PC-9 (cell line): ENCODE measurements around the gene VAV2. TPM values are rescaled to one million over a fixed set of nuclear protein-coding genes. Genes with fewer than 3 reads are reported as not detected.

Experiments used
- BruUV-seq: library from RNA; stranded (reverse); fragments of 400-500 nt; replicated peaks from 2 replicates; lab custom pipeline; 2021; lab: Mats Ljungman, UMichigan
- CTCF ChIA-PET: fragments of 300-600 bp; sonication (Branson Sonifier 250); formaldehyde crosslinking; loops from one replicate; lab custom pipeline; 2022; ENCODE audit warnings: antibody characterized with exemption; lab: Charles Lee
- POLR2A ChIA-PET: fragments of 300-600 bp; sonication (Branson Sonifier 250); formaldehyde crosslinking; loops from one replicate; lab custom pipeline; 2022; ENCODE audit warnings: antibody characterized with exemption; ENCODE audit not compliant: unreplicated experiment; lab: Charles Lee
- DNase-seq, 2 experiments: peaks; one replicate each; pipeline versions ENCODE4 v3.0.0 to v3.0.0-alpha.2; 2015 to 2022; ENCODE audit warnings: mixed read lengths in 1 of 2
- H2AFZ ChIP-seq: fragments of 200-600 bp; sonication (generic); 2 replicates; pipeline ENCODE4 v1.8.1; 2017; ENCODE audit warnings: antibody characterized with exemption
- H3F3A ChIP-seq: fragments of 200-600 bp; sonication (generic); 2 replicates; pipeline ENCODE4 v1.8.1; 2017; ENCODE audit warnings: antibody characterized with exemption, mild to moderate bottlenecking, low read depth; ENCODE audit not compliant: insufficient read depth
- H3K27ac ChIP-seq: fragments of 200-600 bp; sonication (generic); 2 replicates; pipeline ENCODE4 v1.6.1; 2016; ENCODE audit warnings: mixed run types
- H3K27me3 ChIP-seq: fragments of 200-600 bp; sonication (generic); 2 replicates; pipeline ENCODE4 v1.6.1; 2016; ENCODE audit warnings: low read depth, mixed run types; ENCODE audit not compliant: insufficient read depth
- H3K36me3 ChIP-seq: fragments of 200-600 bp; sonication (generic); 2 replicates; pipeline ENCODE4 v1.6.1; 2016; ENCODE audit warnings: low read depth, mixed run types
- H3K4me1 ChIP-seq: fragments of 200-600 bp; sonication (generic); replicated peaks from 2 replicates; pipeline ENCODE4 v1.6.1; 2016; ENCODE audit warnings: mixed run types; ENCODE audit not compliant: insufficient read depth
- H3K4me2 ChIP-seq: fragments of 200-600 bp; sonication (generic); 2 replicates; pipeline ENCODE4 v1.6.1; 2017; ENCODE audit warnings: mixed run types
- H3K4me3 ChIP-seq: fragments of 200-600 bp; sonication (generic); 2 replicates; pipeline ENCODE4 v1.6.1; 2016; ENCODE audit warnings: mixed run types
- H3K79me2 ChIP-seq: fragments of 200-600 bp; sonication (generic); 2 replicates; pipeline ENCODE4 v1.6.1; 2017; ENCODE audit warnings: low read depth, mixed run types
- H3K9me2 ChIP-seq: fragments of 200-600 bp; sonication (generic); 2 replicates; pipeline ENCODE4 v1.8.1; 2017; ENCODE audit warnings: mild to moderate bottlenecking; ENCODE audit not compliant: insufficient read depth
- H3K9me3 ChIP-seq: fragments of 200-600 bp; sonication (generic); 2 replicates; pipeline ENCODE4 v1.8.1; 2016; ENCODE audit warnings: low read depth; ENCODE audit not compliant: insufficient read depth
- H4K20me1 ChIP-seq: fragments of 200-600 bp; sonication (generic); 2 replicates; pipeline ENCODE4 v1.8.1; 2017; ENCODE audit not compliant: insufficient read depth
- EZH2 ChIP-seq: fragments of 200-600 bp; sonication (generic); IDR thresholded peaks from 2 replicates; pipeline ENCODE4 v1.8.0; 2017; ENCODE audit warnings: antibody characterized with exemption, low read depth
- intact Hi-C: fragments of 100-400 bp; cut with micrococcal nuclease; formaldehyde crosslinking; loops from one replicate; pipeline ENCODE4 v1.10.0; 2022; ENCODE audit not compliant: unreplicated experiment
- total RNA-seq: library from RNA; stranded (reverse); gene quantifications from 2 replicates; pipeline ENCODE4 v1.2.3, GENCODE V29; 2021
- TF ChIP-seq, protein P1 (sequence below): fragments of 200-600 bp; sonication (generic); conservative IDR thresholded peaks from 2 replicates; pipeline ENCODE4 v1.6.1; 2017; ENCODE audit warnings: mixed run types, antibody characterized with exemption, mild to moderate bottlenecking, moderate library complexity

Gene VAV2
- total RNA-seq, 1 experiment from 2014 or later = 36.5 TPM

GRCh38 chr9:133970581-133971058 lies 21.5 kb downstream of the VAV2 start:
- H3K4me2 ChIP-seq = no peak overlapping the region
- BruUV-seq = no TSS peak
- no peak overlapping the region for H3K4me3 ChIP-seq
- peaks cover 11% of the 10 kb centered on the region; the same call in 1 of the 2 replicates for H3F3A ChIP-seq
- no peak overlapping the region for H3K27ac ChIP-seq
- POLR2A ChIA-PET = no interaction called here
- DNase-seq = no peak
- H3K9me3 ChIP-seq = no peaks in the 10 kb centered on the region
- no peaks in the 10 kb centered on the region for H3K9me2 ChIP-seq
- CTCF ChIA-PET = no interaction called here
- peaks cover 99% of the 10 kb centered on the region for H4K20me1 ChIP-seq
- TF ChIP-seq EZH2 = no peak
- TF ChIP-seq, protein P1, sequence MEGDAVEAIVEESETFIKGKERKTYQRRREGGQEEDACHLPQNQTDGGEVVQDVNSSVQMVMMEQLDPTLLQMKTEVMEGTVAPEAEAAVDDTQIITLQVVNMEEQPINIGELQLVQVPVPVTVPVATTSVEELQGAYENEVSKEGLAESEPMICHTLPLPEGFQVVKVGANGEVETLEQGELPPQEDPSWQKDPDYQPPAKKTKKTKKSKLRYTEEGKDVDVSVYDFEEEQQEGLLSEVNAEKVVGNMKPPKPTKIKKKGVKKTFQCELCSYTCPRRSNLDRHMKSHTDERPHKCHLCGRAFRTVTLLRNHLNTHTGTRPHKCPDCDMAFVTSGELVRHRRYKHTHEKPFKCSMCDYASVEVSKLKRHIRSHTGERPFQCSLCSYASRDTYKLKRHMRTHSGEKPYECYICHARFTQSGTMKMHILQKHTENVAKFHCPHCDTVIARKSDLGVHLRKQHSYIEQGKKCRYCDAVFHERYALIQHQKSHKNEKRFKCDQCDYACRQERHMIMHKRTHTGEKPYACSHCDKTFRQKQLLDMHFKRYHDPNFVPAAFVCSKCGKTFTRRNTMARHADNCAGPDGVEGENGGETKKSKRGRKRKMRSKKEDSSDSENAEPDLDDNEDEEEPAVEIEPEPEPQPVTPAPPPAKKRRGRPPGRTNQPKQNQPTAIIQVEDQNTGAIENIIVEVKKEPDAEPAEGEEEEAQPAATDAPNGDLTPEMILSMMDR = no peak
- H3K4me1 ChIP-seq = peaks cover 20% of the 10 kb centered on the region
- no peaks in the 10 kb centered on the region for H3K27me3 ChIP-seq
- intact Hi-C loops = no loop called here
- no peak overlapping the region for H2AFZ ChIP-seq
- H3K79me2 ChIP-seq = peaks cover 66% of the 10 kb centered on the region
- no peaks in the 10 kb centered on the region for H3K36me3 ChIP-seq

GRCh38 chr9:133969681-133970580 lies 22.2 kb downstream of the VAV2 start:
- Histone ChIP-seq H3K79me2 (peaks cover 66% of the 10 kb centered on the region), H3K9me2 (no peaks in the 10 kb centered on the region), H3K4me2 (no peak overlapping the region), H3F3A (peaks cover 11% of the 10 kb centered on the region; the same call in 1 of the 2 replicates), H3K36me3 (no peaks in the 10 kb centered on the region), H3K27me3 (no peaks in the 10 kb centered on the region), H3K27ac (no peak overlapping the region), H3K9me3 (peaks cover 2% of the 10 kb centered on the region; the same call in 1 of the 2 replicates), H3K4me3 (no peak overlapping the region), H3K4me1 (peaks cover 20% of the 10 kb centered on the region), H2AFZ (no peak overlapping the region), H4K20me1 (peaks cover 98% of the 10 kb centered on the region)
- TF ChIP-seq, protein P1 = no peak
- no peak for TF ChIP-seq EZH2
- CTCF ChIA-PET = no interaction called here
- BruUV-seq = no TSS peak
- DNase-seq = no peak
- intact Hi-C loops = no loop called here
- POLR2A ChIA-PET = no interaction called here

DNA sequence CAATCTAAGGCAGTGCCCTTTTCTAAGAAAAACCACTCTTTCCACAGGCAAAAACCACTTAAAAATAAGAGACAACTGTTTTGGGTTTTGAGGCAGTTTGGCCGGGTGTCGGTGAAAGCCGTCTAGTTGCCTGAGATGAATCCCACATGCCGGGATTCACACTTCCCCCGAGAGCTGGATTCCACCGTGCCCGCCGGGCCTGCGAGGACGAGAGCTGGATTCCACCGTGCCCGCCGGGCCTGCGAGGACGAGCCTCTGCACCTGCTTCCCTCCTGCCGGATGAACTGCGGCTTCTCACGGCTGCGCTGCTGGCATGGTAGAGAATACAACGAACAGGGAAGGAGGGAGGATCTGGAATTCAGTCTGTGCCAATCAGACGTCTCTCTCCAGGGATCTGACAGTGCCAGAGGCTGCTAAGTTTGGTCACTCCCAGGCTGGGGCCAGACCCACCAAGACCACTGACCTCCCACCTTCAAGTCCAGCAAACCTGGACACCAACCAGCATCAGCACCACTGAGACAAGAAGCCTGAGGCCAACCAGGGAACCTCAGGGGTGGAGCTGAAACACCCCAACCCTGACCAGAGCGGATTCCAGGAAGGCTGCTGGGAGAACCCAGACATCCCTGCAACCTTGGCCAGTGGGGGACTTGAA lies 23.0 kb downstream of the VAV2 start:
- POLR2A ChIA-PET = no interaction called here
- Histone ChIP-seq H3K36me3 (no peaks in the 10 kb centered on the region), H3K4me1 (peaks cover 20% of the 10 kb centered on the region), H3K4me2 (no peak overlapping the region), H3K79me2 (peaks cover 64% of the 10 kb centered on the region), H2AFZ (no peak overlapping the region), H3K9me2 (no peaks in the 10 kb centered on the region), H3K27me3 (no peaks in the 10 kb centered on the region), H3K27ac (no peak overlapping the region), H3F3A (peaks cover 11% of the 10 kb centered on the region; the same call in 1 of the 2 replicates), H3K9me3 (peaks cover 6% of the 10 kb centered on the region; the same call in 1 of the 2 replicates), H4K20me1 (peaks cover 95% of the 10 kb centered on the region), H3K4me3 (no peak overlapping the region)
- no peak for DNase-seq
- CTCF ChIA-PET = no interaction called here
- no peak for TF ChIP-seq EZH2
- TF ChIP-seq, protein P1 = no peak
- intact Hi-C loops = no loop called here
- no TSS peak for BruUV-seq
